SH-SY5Y (cell line): Measurements from ENCODE around the gene ZIK1.

Experiments used
- GATA2 ChIP-seq: IDR thresholded peaks from 2 replicates; pipeline ENCODE4 v1.6.1; 2011; ENCODE audit warnings: mild to moderate bottlenecking, low read depth, low read length
- GATA3 ChIP-seq: IDR thresholded peaks from 2 replicates; pipeline ENCODE4 v1.6.1; 2011; ENCODE audit warnings: low read depth, mild to moderate bottlenecking, low read length, moderate library complexity

DNA sequence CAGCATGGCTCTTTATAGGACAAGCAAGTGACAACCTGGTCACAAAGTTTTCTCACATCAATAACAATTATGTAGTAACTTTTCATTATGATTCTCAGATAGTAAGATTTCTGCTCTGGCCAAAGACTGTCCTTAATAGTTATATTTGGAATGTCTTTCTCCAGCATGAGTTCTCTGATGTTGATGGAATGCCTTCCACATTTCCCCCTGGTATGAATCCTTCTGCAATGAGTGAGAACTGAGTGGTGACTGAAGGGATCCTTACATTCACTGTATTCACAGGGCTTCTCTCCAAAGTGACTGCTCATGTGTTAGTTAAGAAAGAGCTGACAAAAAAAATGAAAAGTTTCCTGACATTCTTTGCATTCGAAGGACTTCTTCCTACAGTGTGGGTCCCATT, 37.4 kb upstream of the ZIK1 start:
- no peak for TF ChIP-seq GATA2
- no peak for TF ChIP-seq GATA3
